ENCODE results near the gene ENPP1.

- no peak for TF ChIP-seq POLR2A (IDR thresholded peaks at IDR 0.05; ENCODE audit: low read depth, low read length)
- no peak for TF ChIP-seq MXI1 (IDR thresholded peaks at IDR 0.05; ENCODE audit: borderline replicate concordance, low read depth, low read length)
- no peak for TF ChIP-seq CTCF (conservative IDR thresholded peaks at IDR 0.05; ENCODE audit: low read depth, low read length)
- no peak for TF ChIP-seq USF2 (IDR thresholded peaks at IDR 0.05; ENCODE audit: low read depth, low read length)
- no peak for TF ChIP-seq SMC3 (IDR thresholded peaks at IDR 0.05; ENCODE audit: low read depth, low read length)
- no peak for TF ChIP-seq RCOR1 (IDR thresholded peaks at IDR 0.05; ENCODE audit: insufficient replicate concordance, low read length)
These were observed 41.2 kb upstream of the ENPP1 start for GRCh38 chr6:131766631-131767030.

Data from IMR-90 (cell line).